Stimulated activated CD4-positive, alpha-beta T cell treated with anti-CD3 and anti-CD28 coated beads, Interleukin-1b, Interleukin-23, amount 100 ng/mL, for 1 hour (primary cell): ENCODE results near the gene U2AF1L4.
"Not testable (repeated sequence)": the region's sequence is repeated elsewhere in the genome, so short reads cannot be mapped to it uniquely, and the experiment has no call there.

Experiments used
- DNase-seq, 2 donors: peaks; one replicate each; pipeline ENCODE4 v3.0.0-alpha.2; 2020; ENCODE audit warnings: low read depth in 2 of 2

Gene U2AF1L4

DNA sequence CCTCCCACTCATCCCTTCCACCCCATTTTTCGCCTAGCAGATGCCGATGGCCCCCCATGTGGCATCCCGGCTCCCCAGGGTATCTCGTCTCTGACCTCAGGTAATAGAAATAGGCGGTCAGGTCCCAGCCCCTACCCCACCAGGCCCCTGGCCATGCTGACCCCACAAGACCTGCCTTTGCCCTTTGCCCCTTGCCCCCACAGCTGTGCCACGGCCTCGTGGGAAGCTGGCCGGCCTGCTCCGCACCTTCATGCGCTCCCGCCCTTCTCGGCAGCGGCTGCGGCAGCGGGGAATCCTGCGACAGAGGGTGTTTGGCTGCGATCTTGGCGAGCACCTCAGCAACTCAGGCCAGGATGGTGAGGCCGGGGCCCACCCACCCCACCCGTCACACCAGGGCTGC is 35.5 kb upstream of the U2AF1L4 start:
- DNase-seq = no peak

DNA sequence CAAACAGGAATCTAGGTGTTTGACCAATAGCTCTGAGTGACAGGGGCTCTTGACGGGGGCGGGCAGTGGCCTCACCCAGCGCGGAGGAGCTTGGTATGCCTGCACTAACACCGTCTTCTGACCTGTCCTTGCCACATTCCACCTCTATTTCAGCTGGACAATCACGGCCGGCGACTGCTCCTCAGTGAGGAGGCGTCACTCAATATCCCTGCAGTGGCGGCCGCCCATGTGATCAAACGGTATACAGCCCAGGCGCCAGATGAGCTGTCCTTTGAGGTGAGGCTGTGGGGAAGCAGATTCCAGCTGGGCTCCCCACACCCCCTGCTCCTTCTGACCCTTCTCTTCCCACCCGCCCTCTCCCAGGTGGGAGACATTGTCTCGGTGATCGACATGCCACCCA is 34.8 kb upstream of the U2AF1L4 start:
- DNase-seq = no peak

DNA sequence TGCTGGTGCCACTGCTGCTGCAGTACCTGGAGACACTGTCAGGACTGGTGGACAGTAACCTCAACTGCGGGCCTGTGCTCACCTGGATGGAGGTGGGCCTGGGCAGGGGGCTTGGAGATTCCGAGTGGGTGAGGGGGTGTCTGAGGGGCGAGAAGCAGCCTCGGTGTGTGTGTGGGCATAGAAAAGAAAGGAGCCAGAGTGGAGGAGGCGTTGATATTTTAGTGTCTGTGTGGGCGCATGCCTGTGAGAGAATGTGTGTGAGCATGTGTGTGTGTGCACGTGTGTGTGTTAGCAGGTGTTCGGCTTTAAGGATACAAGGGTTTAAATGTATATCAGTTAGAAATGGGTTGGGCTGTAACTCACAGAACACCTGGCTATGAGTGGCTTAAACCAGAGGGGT is 33.8 kb upstream of the U2AF1L4 start:
- no peak for DNase-seq

DNA sequence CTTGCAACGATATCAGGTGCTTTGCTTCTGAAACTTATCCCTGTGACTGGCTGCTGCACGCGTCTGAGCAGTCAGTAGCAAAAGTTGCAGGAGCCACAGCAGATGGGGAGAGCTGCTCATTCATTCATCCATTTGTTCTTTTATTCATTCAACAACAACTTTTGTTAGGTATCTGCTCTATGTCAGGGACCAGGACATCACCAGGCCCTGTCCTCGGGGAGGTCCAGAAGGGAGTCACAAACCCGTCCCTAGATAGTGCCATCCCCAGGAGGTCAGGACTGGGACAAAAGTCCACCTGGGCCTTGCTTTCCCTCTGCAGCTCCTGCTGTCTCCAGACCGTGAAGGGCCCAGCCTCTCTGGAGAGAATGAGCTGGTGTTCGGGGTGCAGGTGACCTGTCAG is 32.7 kb upstream of the U2AF1L4 start:
- DNase-seq = no peak

DNA sequence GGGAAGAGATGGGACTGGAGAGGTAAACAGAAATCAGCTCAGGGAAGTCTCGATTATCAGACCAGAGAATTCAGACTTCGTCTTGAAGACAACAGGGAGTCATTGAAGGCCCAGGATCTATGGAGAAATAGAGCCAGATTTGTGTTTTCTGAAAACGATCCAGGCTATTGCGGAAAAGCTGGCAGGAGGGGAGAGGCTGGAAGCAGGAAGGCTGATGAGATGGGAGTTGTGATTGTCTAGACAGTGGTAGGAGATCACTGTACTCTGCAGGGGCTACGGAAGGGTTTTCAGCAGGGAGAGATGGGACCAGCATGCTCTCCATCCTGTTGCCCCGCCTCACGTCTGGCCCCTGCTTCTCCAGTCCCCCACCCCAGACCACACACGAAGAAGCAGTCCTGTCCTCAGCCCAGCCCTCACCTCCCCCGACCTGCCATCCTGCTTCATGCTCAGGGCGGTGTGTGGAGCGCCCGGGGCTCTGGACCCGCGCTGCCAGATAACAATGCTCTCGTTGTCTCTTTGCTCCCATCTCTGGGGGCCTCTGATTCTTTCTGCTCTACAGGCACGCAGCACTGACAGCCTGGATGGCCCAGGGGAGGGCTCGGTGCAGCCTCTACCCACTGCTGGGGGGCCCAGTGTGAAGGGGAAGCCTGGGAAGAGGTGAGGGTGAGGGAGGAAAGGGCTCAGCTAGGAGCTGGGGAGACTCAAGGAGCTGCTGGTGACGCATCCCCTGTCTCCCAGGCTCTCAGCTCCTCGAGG is 32.0 kb upstream of the U2AF1L4 start:
- no peak for DNase-seq

DNA sequence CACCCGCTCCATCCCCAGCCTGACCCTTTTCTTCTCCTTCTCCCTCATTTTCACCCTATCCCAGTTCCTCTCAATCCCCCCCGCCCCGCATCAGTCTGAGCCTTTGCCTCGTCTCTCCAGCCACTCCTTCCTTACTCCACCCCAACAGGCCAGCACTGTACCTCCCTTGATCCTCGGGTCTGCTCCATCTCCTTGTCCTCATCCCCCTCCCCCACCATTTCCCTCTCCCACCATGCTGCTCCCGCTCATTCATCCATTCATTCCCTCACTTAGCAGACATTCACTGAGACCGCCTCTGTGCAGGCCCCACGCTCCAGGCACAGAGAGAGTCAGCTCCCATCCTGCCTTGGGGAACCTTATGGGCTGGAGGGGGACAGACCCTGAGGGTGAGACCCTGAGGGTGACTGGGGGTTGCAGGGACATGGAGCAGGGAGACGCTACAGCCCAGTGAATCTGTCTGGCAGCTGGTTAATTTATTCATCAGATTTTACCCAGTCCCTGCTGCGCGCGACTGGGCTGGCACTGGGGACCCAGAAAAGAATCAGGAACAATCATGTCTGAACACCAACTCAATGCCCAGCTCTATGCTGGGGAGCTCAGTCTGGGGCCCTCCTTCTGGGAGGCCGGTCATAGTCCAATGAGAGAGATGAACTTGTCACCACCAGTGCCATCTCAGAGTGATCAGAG is 31.0 kb upstream of the U2AF1L4 start:
- DNase-seq = no peak

DNA sequence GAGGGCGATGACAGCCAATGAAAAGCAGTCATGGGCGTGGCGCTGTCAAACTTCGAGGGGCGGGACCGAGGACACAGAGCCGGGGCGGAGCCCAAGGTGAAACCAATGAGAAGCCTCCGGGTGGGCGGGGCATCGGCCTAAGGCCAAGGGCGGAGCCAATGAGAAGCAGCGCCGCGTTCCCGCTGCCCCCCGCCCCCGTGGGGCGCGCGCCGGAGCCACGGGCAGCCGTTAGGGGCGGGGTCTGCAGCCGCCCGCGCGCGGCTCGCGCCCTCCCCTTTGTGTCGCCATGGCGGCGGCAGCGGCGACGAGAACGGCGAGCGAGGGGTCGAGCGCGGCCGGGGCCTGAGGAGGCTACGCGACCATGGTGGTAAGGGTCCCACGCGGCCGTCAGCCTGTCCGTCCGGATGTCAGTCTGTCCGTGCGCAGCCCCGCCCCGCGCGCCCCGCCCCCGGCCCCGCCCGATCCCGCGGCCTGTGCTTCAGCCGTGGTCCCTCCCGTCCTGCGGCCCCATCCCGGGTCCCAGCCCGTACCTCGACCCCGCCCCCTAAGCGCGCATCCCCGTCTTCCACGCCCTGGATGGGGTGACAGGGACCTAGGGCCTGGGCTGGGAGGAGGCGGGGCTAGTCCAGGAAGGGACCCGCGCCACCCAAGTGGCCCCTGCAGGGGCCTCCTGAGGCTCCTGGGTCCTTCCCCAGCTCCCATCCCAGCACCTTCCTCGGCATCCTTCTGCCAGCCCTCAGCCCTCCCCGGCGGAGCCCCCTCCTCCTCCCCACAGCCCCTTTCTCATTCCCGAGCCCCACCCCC is 30.3 kb upstream of the U2AF1L4 start, which contains the start of gene ARHGAP33:
Gene ARHGAP33 (plus strand): TSS at position 267 of the 804 bp plus-strand sequence. CDS start 95 bp downstream, at position 362.
- peak; percentile 96 to 97 for DNase-seq

DNA sequence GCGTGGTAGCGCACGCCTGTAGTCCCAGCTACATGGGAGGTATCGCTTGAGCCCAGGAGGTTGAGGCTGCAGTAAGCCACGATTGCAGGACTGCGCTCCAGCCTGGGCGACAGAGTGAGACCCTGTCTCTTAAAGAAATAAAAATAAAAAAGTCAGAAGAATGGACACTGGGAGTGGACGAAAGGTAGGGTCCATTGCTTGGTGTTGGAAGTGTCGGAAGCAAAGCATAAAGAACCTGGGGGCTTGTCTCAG is 29.8 kb upstream of the U2AF1L4 start:
- no peak for DNase-seq

DNA sequence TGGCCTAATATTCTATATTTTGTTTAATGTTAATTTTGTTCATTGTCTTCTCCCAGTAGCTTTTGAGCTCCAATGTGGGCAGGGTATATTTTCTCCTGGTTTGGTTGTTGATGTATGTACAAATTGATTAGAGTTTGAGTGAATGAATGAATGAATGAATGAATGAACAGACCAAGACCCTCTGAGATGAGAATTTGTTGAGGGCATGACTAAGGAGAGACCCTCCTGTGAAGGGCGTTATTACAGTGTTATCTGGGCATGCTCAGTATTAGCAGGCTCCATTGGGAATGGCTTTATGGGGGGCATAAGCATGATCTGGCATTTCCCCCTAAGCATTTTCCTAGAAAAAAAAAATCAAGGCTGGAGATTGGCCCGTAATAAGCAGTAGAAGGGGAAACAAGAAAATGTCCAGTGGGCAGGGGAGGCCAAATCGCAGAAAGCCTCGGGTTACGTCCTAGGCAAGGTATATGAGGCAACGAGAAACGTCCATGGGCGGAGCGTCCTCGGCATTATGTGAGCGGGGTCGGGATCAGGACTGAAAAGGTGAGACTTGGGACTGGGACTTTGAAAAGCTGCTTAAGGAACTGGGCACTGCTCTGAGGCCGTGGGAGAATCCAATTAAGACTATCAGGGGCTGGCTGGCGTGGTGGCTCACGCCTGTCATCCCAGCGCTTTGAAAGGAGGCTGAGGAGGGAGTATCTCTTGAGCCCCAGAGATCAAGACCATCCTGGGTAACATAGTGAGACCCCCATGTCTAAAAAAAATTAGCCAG is 29.2 kb upstream of the U2AF1L4 start:
- no peak for DNase-seq

DNA sequence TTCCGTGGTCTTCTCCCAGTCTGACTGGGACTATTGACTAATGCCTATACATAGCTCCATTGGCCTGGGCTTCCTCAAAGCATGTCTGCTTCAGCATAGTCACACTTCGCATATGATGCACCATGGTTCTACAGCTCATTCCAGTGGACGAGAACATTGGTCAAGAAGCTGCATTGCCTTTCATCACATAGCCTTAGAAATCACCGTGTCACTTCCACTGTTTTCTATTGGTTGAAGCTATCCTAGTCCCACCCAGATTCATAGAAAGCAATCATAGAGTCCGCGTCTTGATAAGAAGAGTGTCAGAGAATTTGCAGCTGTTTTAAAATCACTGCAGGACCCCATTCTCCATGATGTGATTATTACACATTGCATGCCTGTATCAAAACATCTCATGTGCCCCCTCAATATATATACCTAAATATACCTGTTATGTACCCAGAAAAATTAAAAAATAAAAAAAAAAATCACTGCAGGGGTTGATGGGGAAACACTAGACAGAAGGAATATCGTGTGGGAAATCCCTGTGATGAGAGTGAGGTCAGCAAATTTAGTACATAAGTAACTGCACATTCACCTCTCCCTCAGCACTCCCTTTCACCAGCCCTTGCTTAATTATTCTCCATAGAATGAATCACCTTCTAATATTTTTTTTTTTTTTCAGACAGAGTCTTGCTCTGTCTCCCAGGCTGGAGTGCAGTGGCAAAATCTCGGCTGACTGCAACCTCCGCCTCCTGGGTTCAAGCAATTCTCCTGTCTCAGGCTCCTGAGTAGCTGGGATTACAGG is 28.0 kb upstream of the U2AF1L4 start:
- DNase-seq = no peak

DNA sequence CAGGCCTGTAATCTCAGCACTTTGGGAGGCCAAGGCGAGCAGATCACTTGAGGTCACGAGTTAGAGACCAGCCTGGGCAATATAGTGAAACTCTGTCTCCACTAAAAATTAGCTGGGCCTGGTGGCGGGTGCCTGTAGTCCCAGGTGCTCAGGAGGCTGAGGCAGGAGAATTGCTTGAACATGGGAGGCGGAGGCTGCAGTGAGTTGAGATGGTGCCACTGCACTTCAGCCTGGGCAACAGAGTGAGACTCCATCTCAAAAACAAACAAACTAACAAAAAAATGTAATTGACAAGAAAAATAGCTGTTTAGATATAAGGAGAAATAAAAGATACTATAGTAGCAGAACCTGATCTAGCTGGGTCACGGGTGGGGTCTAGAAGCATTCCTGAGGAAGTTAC is 27.1 kb upstream of the U2AF1L4 start:
- not testable (repeated sequence) for DNase-seq

DNA sequence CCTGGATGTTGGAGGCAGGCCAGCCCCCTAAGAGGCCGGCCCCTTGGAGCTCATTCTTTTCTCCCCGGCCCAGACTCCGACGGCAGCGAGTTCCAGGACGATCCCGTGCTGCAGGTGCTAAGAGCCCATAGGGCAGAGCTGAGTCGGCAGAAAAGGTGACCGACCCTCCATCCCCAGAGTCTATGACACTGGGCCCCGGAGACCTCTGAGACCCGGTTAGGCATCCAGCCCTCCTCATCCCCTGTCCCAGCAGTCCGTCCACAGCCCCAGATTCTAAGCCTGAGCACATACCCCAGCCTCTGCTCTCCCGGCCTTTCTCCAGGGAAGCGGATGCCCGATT is 22.8 kb upstream of the U2AF1L4 start:
- DNase-seq = no peak

DNA sequence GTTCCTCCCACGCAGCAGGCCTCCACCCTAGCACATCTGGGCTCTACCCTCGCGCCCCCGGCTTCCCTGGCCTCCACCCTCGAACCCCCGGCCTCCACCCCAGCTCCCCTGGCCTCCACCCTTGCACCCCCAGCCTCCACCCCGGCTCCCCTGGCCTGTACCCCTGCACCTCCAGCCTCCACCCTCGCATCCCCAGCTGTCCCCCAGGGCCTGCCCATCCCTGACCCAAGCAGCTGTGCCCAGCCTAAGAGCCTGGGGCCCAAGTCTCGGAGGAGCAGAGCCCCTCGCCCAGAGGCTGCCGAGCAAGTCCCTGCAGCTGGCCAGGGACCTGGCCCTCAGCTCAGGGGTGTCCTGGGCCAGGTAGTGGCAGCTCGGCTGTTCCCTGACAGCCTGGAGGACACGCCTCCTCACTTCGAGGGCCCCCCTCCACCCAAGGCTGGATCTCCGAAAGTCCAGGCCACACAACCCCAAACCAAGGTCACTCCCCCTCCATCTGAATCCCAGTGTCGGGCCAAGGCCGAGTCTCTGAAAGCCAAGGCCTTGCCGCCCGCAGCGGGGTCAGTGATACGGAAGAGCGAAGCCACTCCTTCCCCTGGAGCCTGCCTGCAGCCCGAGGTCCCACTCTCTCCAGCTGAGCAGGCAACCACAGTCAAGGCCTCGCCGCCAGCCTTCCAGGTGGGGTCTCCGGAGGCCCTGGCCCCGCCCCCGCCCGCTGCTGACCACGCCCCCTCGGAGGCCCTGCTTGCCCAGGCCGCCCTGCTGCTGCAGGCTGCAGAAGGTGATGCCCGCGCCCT is 22.3 kb upstream of the U2AF1L4 start:
- no peak for DNase-seq

DNA sequence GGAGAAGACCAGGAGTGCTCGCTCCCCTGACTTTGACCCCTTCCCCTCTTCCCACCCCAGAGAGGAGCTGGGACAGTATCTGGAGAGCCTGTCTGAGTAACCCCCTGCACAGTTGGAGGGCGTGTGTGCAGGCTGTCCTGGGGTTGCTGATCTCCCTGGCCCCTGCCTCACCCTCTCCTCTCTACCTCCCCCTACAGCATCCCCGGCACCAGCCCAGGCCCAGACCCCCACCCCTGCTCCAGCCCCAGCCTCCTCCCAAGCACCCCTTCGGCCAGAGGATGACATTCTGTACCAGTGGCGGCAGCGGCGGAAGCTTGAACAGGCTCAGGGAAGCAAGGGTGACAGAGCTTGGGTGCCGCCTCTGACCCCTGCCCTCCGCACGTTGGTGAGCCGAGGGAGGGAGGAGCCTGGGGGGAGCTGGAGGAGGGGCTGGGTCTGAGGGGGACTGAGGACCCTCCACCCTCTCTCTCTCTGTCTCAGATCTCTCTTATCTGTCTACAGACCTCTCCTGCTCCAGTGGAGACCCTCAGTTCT is 21.4 kb upstream of the U2AF1L4 start:
- DNase-seq = no peak

DNA sequence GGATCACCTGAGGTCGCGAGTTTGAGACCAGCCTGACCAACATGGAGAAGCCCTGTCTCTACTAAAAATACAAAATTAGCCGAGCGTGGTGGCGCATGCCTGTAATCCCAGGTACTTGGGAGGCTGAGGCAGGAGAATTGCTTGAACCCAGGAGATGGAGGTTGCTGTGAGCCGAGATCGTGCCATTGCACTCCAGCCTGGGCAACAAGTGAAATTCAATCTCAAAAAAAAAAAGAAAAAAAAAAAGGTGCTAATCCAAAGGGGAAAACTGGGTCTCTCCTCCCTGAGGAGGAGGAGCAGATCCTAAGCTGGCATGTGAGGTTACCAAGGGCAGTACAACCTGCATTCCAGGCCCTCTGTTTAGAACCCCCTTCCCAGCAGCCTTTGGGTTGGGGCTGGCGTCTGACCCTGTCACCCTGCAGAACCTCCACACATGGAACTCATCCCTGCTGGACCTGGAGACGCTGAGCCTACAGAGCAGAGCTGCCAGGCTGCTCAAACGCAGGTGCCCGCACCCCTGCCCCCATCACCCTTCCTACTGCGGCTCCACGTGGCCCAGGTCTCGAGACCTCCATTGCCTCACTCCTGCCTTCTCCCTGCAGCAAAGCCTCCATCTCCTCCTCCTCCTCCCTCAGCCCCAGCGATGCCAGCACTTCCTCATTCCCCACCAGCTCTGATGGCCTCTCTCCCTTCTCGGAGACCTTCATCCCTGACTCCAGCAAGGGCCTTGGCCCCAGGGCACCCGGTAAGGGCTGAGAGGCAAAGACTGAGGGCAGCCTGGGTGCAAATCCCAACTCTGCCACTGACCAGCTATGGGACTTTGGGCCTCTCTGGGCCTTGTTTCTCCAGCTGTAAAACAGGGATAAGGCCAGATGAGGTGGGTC is 19.5 kb upstream of the U2AF1L4 start:
- no peak for DNase-seq

DNA sequence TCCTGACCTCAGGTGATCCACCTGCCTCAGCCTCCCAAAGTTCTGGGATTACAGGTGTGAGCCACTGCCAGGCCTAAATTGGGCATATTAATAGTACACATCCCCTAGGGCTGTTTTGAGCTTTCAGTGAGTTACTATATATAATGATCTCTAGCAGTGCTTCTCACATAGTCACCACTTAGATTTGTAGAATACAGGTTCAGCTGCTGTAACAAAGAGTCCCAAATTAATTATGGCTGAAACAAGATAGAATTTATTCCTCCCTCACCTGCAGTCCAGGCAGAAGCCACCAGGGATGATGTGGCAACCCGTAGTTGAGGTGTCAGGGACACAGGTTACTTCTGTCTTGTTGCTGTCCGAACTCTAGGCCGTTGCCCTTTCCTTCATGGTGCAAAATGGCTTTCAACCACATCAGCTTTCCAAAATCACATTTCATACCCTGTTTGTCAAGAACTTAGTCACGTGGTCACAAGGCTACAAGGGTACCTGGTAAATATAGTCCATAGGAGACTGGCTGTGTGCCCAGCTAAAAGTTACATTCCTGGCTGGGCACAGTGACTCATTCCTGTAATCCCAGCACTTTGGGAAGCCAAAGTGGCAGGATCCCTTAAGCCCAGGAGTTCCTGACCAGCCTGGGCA is 15.6 kb upstream of the U2AF1L4 start:
- DNase-seq = no peak

DNA sequence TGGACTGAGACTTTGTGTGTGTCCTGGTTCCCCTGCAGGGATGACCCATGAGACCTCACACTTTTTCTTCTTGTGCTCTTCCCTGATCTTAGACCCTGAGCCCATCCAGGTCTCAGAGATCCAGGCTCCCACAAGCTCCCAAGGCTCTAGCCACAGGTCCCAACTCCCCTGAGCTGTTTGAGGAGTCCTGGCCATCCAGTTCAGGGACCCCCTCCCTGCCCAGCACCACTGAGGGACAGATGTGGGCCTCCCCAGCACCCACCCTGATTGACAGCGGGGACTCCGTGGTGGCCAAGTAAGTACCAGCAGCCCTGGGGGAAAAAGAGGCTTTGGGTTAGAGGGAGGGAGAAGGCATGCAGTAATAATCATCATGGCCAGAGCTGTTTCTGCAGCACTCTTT is 14.5 kb upstream of the U2AF1L4 start:
- DNase-seq = no peak

DNA sequence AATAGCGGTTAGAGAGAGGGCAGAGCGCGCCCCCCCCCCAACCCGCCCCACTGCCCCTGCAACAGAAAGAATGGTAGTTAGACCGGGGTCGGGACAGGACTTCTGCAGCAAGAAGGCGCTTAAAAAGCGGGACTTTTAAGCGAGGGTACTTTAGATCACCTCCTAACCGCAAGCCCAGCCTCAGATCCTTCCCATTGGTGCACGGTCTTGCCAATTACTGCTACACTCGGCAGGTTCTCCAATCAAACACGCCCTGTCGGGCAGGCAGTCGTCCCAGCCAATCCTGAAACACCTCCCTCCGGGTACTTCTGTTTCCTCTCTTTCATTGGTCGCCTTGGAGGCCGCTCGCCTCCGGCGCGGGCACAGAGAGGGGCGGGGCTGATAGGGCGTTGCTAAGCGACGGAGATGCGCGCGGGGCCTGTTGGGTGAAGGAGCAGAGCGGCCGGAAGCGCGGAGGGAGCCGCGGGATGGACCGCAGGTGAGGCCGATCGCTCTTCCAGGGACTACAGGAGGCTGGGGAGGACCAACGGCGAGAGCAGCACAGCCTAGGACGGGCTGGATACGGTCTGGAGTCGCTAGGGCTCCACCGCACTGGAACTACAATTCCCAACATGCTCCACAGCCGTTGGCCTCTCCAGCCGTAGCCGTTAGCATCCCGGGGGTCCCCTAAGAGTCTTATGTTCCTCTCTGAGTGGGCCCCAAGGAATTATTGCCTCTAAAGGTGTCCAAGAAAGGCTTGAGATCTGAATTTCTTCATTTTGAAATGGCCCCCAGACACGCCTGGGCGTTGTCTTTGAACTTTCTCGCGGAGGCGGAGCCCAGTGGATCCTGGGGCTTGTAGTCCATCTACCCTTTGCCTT is 12.8 kb upstream of the U2AF1L4 start, which contains the start of gene PROSER3:
Gene PROSER3 (plus strand): TSS at position 428 of the 860 bp plus-strand sequence. CDS start 40 bp downstream, at position 468.
- peak; percentile 93 to 95 for DNase-seq
